GM21619 (cell line): ENCODE measurements around the gene C2CD5.

ENCODE experiments used
- ATAC-seq: cut with Tn5 transposase; IDR thresholded peaks from one replicate; pipeline ENCODE4 v1.9.1; 2021; ENCODE audit not compliant: unreplicated experiment

The C2CD5 gene

GRCh38 chr12:22416801-22417200 is 127.5 kb downstream of the C2CD5 start:
- ATAC-seq = no peak

- ATAC-seq = no peak
Measured at GRCh38 chr12:22415342-22416309, 128.7 kb downstream of the C2CD5 start.

- no peak for ATAC-seq
Measured at GRCh38 chr12:22414742-22415141, 129.6 kb downstream of the C2CD5 start.

GRCh38 chr12:22413592-22413991 is 130.8 kb downstream of the C2CD5 start:
- ATAC-seq = no peak

GRCh38 chr12:22412581-22412980 is 131.8 kb downstream of the C2CD5 start:
- ATAC-seq = no peak

GRCh38 chr12:22410486-22410885 is 133.9 kb downstream of the C2CD5 start:
- ATAC-seq = no peak

- peak; percentile 96 for ATAC-seq
Measured at GRCh38 chr12:22409377-22410164, 134.8 kb downstream of the C2CD5 start.

GRCh38 chr12:22408610-22409376 is 135.5 kb downstream of the C2CD5 start:
- no peak for ATAC-seq

GRCh38 chr12:22407397-22407796 is 136.9 kb downstream of the C2CD5 start:
- no peak for ATAC-seq

- peak; percentile 32 for ATAC-seq
Measured at GRCh38 chr12:22406627-22407026, 137.7 kb downstream of the C2CD5 start.

- ATAC-seq = no peak
Measured at GRCh38 chr12:22399464-22400180, 144.7 kb downstream of the C2CD5 start.
